Stimulated activated naive CD8-positive, alpha-beta T cell treated with anti-CD3 and anti-CD28 coated beads, Interleukin-15, Interleukin-2, amounts not matched to agents 100 ng/mL and 50 ng/mL, for 24 hours (primary cell): ENCODE results near the gene ENPP7.

Experiments used
- H3K27ac Mint-ChIP-seq: one replicate; pipeline ENCODE4 v1.8.0; 2021; ENCODE audit warnings: mild to moderate bottlenecking, mixed read lengths
- H3K27me3 Mint-ChIP-seq: one replicate; pipeline ENCODE4 v1.8.0; 2021; ENCODE audit warnings: mixed read lengths
- H3K36me3 Mint-ChIP-seq: one replicate; pipeline ENCODE4 v1.8.0; 2021; ENCODE audit warnings: low read depth, mixed read lengths
- H3K4me1 Mint-ChIP-seq: one replicate; pipeline ENCODE4 v1.8.0; 2021; ENCODE audit warnings: low read depth, mixed read lengths
- H3K4me3 Mint-ChIP-seq: one replicate; pipeline ENCODE4 v1.8.0; 2021; ENCODE audit warnings: mild to moderate bottlenecking, mixed read lengths
- H3K9me3 Mint-ChIP-seq: one replicate; pipeline ENCODE4 v1.8.0; 2021; ENCODE audit warnings: mixed read lengths

Gene ENPP7

DNA sequence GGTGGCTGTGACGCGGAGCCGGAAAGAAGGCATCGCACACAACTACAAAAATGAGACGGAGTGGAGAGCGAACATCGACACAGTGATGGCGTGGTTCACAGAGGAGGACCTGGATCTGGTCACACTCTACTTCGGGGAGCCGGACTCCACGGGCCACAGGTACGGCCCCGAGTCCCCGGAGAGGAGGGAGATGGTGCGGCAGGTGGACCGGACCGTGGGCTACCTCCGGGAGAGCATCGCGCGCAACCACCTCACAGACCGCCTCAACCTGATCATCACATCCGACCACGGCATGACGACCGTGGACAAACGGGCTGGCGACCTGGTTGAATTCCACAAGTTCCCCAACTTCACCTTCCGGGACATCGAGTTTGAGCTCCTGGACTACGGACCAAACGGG, 4.4 kb downstream of the ENPP7 start:
- H3K4me3 Mint-ChIP-seq = no peak overlapping the region
- H3K27ac Mint-ChIP-seq = no peak overlapping the region
- peaks cover 14% of the 10 kb centered on the region for H3K27me3 Mint-ChIP-seq
- H3K9me3 Mint-ChIP-seq = no peaks in the 10 kb centered on the region
- H3K4me1 Mint-ChIP-seq = peaks cover 3% of the 10 kb centered on the region
- H3K36me3 Mint-ChIP-seq = no peaks in the 10 kb centered on the region

DNA sequence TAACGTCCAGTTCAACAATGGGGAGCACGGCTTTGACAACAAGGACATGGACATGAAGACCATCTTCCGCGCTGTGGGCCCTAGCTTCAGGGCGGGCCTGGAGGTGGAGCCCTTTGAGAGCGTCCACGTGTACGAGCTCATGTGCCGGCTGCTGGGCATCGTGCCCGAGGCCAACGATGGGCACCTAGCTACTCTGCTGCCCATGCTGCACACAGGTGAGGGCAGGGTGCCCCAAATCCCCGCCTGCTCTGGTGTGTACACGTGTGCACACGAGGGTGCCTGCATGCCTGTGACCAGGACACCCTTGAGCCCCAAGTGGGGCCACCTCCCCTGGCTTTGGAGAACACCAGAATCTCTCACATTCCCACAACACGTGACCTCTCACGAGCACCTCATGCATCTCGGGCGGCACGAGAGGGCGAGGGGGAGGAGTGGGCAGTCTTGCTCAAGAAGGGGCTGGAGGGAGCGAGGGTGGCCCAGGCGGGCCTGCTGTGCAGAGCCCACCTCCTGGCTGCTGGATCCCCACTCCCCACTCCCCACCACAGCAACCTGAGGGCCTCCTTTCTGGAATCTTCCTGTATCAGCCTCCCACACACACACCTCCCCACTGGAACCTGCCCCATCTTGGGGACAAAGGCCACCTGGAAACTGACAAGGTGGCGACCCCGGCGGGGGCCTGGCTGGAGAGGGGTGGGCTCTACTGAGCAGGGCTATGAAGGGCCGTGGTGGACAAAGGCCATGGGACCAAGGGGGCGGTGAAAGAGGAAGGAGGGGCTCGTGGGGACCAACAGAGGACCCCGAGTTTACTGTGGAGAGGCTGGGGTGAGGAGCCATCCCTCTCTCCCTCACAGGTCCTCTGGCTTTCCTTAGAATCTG, 6.5 kb downstream of the ENPP7 start:
- Mint-ChIP-seq H3K27me3 (peaks cover 19% of the 10 kb centered on the region), H3K27ac (no peak overlapping the region), H3K4me3 (no peak overlapping the region), H3K36me3 (no peaks in the 10 kb centered on the region), H3K4me1 (peaks cover 3% of the 10 kb centered on the region), H3K9me3 (no peaks in the 10 kb centered on the region)

DNA sequence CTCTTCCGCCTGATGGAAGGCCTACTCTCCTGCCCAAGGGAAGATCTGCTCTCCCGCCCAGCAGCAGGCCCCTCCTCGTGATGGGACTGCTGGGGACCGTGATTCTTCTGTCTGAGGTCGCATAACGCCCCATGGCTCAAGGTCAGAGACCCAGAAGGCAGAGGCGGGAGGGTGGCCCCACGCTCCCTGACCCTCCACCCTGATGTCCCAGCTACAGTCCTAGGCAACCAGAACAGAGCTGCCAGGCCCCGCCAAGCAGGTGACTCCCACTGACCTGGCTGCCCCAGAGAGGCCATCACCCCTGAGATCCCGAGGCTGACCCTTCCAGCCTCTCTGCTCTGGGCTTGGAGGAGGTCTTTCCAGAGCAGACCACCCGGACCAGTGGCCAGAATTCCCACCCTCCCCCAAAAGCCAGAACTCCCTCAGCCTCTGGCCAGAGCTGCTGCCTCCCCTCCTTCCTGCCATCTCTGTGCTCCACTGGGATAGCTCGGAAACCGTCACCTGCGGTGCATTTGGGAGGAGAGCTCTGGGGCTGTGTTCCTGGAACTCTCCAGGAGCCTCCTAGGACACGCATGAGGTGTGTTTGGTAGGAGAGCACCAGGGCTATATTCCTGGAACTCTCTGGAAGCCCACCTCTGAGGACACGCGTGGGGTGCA, 7.3 kb downstream of the ENPP7 start:
- no peaks in the 10 kb centered on the region for H3K36me3 Mint-ChIP-seq
- no peaks in the 10 kb centered on the region for H3K9me3 Mint-ChIP-seq
- no peak overlapping the region for H3K4me3 Mint-ChIP-seq
- H3K27ac Mint-ChIP-seq = no peak overlapping the region
- H3K4me1 Mint-ChIP-seq = peaks cover 3% of the 10 kb centered on the region
- peaks cover 19% of the 10 kb centered on the region for H3K27me3 Mint-ChIP-seq

DNA sequence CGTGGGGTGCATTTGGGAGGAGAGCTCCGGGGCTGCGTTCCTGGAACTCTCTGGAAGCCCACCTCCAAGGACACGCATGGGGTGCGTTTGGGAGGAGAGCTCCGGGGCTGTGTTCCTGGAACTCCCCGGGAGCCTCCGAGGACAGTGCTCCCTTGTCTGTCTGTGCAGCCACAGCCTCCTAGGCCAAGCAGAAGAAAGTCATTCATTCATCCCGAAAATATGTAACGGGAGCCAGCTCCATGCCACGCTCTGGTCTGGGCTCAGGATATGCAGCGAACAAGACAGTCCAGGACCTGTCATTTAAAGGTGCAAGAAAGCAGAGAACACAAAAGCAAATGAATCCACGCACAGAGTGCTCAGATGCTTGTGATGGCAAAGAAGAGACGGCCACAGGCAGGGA, 7.9 kb downstream of the ENPP7 start:
- H3K27me3 Mint-ChIP-seq = peaks cover 19% of the 10 kb centered on the region
- no peaks in the 10 kb centered on the region for H3K4me1 Mint-ChIP-seq
- no peaks in the 10 kb centered on the region for H3K9me3 Mint-ChIP-seq
- no peaks in the 10 kb centered on the region for H3K36me3 Mint-ChIP-seq
- H3K27ac Mint-ChIP-seq = peak overlapping the region; percentile 11
- no peak overlapping the region for H3K4me3 Mint-ChIP-seq

DNA sequence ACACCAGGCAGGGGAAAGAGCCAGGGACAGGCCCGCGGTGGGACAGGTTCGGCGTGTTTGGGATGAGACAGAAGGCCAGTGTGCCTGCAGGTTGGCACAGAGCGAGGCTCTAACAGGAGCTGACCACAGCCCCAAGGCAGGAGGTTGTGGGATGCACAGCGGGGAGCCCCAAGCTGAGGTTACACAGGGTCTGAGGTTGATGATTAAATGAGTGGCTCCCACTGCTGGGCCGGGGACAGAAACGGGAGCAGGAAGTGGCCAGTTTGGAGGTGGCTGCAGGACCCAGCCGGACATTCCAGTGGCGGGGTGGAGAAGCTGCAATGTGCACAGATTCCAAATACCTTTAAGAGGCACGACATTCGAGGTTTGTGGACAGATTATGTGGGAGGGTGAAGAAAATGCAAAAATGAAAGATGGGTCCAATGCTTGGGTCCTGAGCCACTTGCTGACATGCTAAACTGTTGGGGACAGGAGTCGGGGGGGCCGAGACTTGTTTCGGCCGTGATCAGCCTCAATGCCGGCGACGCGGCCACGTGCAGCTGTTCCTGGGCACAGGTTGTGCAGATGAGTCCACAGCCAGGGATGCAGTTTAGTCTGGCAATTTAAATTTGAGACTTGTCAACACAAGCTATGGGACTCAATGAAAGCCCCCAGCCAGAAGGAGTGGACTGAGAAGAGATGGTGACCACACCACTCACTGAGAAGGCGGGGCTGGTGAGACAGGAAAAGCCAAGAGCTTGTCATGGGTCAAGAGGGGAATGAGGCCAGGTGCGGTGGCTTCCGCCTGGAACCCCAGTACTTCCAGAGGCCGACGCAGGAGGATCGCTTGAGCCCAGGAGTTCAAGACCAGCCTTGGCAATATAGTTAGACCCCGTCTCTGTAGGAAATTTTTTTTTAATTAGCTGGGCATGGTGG, 8.7 kb downstream of the ENPP7 start:
- H3K36me3 Mint-ChIP-seq = no peaks in the 10 kb centered on the region
- peaks cover 19% of the 10 kb centered on the region for H3K27me3 Mint-ChIP-seq
- H3K4me3 Mint-ChIP-seq = no peak overlapping the region
- H3K9me3 Mint-ChIP-seq = no peaks in the 10 kb centered on the region
- no peaks in the 10 kb centered on the region for H3K4me1 Mint-ChIP-seq
- H3K27ac Mint-ChIP-seq = no peak overlapping the region

DNA sequence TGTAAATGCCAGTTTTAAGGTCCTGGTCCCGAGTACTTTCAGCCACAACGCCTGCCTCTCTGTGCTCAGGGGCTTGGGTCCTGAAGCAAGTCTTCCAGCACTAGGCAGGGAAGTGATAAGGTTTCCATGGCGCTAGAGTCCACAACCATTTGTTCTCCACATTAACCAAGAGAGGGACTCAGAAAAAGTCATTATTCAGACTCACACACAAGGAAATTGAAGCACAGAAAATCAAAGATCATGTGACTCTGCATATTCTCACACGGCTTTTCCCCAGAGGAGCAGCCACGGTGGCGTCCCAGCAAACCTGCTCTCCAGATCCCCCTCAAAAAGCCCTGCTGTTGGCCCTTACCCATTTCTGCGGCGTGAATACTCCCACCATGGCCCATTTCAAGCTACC, 9.7 kb downstream of the ENPP7 start:
- Mint-ChIP-seq H3K27me3 (peaks cover 21% of the 10 kb centered on the region), H3K9me3 (no peaks in the 10 kb centered on the region), H3K36me3 (no peaks in the 10 kb centered on the region), H3K4me1 (peaks cover 2% of the 10 kb centered on the region), H3K27ac (no peak overlapping the region), H3K4me3 (no peak overlapping the region)

DNA sequence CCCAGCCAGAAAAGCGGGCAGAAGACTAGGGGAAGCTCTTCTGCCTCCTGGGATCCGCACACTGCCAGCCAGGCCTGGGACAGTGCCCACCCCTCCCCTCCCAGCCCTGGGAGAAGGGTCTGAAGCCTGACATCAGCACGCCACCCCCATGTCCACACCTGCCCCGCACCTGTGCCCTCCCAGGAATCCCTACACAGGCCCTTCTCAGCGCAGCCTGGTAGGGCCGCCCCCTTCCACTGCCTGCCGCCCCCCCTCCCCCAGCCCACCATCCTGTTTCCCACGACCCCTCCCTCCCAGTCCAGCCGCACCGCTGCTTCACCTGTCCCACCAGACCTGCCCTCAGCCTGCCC, 10.6 kb downstream of the ENPP7 start:
- no peak overlapping the region for H3K4me3 Mint-ChIP-seq
- peaks cover 7% of the 10 kb centered on the region for H3K4me1 Mint-ChIP-seq
- H3K27me3 Mint-ChIP-seq = peaks cover 22% of the 10 kb centered on the region
- H3K27ac Mint-ChIP-seq = no peak overlapping the region
- H3K9me3 Mint-ChIP-seq = no peaks in the 10 kb centered on the region
- no peaks in the 10 kb centered on the region for H3K36me3 Mint-ChIP-seq

DNA sequence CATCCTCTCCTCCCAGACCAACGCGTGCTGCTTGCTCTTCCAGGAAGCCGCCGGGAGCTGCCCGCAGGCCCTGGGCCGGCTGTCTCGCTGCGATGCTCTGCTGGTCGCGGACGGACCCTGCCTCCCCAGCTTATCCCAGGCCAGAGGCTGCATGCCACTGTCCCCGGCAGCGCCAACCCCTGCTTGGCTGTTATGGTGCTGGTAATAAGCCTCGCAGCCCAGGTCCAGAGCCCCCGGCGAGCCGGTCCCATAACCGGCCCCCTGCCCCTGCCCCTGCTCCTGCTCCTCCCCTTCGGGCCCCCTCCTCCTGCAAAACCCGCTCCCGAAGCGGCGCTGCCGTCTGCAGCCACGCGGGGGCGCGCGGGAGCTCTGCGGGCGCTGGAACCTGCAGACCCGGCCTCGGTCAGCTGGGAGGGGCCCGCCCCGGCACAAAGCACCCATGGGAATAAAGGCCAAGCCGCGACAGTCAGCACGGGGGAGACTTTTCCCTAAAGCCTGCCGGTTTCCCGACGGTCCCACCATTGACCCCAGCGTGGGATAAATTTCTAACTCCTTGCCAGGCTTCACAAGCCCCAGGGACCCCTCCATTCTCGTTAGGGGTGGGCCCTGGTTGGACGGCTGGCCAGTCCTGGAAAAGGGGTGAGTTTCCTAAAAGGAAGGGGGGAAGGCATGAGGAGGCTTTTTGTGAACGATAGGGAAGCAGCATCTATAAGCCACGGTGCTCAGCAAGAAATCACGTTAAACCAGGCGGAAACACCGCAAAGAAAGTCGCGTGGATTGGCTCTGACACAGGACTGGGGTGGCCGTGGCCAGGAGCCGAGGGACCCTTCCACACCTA, 11.2 kb downstream of the ENPP7 start:
- H3K27me3 Mint-ChIP-seq = peaks cover 23% of the 10 kb centered on the region
- no peak overlapping the region for H3K4me3 Mint-ChIP-seq

DNA sequence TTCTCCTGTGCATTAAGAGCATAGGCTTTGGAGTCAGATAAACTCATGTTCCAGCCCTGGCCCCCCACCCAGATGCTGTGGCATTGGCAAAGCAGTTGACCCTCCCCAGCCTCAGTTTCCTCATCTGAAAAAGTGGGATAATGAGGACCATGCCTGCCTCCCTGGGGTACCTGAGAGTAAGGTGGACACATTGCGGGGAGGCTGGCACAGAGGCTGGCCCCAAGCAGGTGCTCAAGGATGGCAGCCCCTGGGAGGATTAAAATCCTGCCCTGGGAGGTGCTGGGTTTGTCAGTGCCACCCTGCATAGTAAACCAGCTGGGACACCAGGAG, 11.8 kb downstream of the ENPP7 start:
- H3K4me3 Mint-ChIP-seq = no peak overlapping the region
- peaks cover 27% of the 10 kb centered on the region for H3K27me3 Mint-ChIP-seq
- no peaks in the 10 kb centered on the region for H3K9me3 Mint-ChIP-seq
- H3K27ac Mint-ChIP-seq = no peak overlapping the region
- H3K36me3 Mint-ChIP-seq = no peaks in the 10 kb centered on the region
- H3K4me1 Mint-ChIP-seq = peaks cover 13% of the 10 kb centered on the region

More for the DNA sequence above, 11.2 kb downstream of the ENPP7 start:
- no peaks in the 10 kb centered on the region for H3K9me3 Mint-ChIP-seq
- H3K27ac Mint-ChIP-seq = no peak overlapping the region
- peaks cover 9% of the 10 kb centered on the region for H3K4me1 Mint-ChIP-seq
- H3K36me3 Mint-ChIP-seq = no peaks in the 10 kb centered on the region

DNA sequence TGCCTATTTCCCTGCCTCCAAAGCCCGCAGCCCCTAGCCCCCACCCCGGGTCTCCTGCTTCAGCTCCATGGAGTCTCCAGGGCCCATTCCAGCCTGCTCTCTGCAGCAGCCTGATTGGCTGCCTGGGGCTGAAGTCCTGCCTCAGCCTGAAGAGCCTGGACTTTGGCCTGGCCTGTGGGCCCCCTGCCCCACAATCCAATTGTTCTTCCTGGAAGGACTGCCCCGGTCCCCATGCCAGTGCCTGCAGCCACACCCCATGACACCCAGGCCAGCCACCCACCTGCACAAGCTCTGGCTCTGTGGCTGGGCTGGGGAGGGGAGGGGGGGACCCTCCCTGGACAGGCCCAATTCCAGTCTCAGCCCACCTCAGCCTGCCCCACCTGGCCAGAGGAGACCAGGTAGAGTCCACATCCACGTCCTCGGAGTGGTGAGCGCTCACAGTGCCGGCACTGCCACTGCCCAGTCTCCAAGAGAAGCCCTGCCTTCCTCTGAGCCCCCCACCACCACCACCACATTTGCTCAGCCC, 12.3 kb downstream of the ENPP7 start:
- H3K27me3 Mint-ChIP-seq = peaks cover 32% of the 10 kb centered on the region

DNA sequence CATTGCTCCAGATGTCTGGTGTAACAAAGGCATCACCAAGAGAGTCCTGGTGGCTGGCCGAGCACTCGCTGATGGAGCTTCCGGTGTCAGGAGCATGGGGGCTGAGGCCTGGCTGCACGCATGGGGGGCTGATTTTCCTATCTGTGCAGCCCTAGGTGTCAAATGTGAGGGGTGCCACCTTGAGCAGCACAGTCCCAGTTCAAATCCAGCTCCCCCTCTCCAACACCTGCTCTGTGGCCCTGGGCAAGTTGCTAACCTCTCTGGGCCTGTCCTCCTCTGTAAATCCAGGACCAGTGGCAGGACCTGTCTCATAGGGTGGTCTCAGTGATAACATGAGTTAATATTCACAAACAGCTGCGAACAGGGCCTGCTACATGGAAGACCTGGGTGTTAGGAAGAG, 12.9 kb downstream of the ENPP7 start:
- no peaks in the 10 kb centered on the region for H3K36me3 Mint-ChIP-seq
- H3K27me3 Mint-ChIP-seq = peaks cover 32% of the 10 kb centered on the region
- H3K4me3 Mint-ChIP-seq = no peak overlapping the region
- no peaks in the 10 kb centered on the region for H3K9me3 Mint-ChIP-seq
- H3K27ac Mint-ChIP-seq = no peak overlapping the region
- peaks cover 17% of the 10 kb centered on the region for H3K4me1 Mint-ChIP-seq

More for the DNA sequence above, 12.3 kb downstream of the ENPP7 start:
- Mint-ChIP-seq H3K9me3 (no peaks in the 10 kb centered on the region), H3K27ac (no peak overlapping the region), H3K4me1 (peaks cover 17% of the 10 kb centered on the region), H3K36me3 (no peaks in the 10 kb centered on the region), H3K4me3 (no peak overlapping the region)

DNA sequence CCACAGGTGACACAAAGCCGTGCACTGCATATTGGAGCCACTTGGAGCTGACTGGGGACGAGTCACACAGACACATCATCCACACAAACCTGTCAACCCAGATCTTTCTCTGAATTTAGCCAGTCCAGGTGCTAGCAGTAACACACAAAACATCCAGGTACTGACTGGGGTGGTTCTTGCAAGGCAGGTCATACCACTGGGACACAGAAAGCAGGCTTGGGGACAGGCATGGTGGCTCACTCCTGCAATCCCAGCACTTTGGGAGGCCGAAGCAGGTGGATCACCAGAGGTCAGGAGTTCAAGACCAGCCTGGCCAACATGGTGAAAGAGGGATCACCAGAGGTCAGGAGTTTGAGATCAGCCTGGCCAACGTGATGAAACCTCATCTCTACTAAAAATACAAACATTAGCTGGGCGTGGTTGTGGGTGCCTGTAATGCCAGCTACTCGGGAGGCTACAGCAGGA, 14.9 kb downstream of the ENPP7 start:
- H3K4me3 Mint-ChIP-seq = no peak overlapping the region
- no peaks in the 10 kb centered on the region for H3K36me3 Mint-ChIP-seq
- H3K4me1 Mint-ChIP-seq = peaks cover 17% of the 10 kb centered on the region
- no peaks in the 10 kb centered on the region for H3K9me3 Mint-ChIP-seq
- peaks cover 29% of the 10 kb centered on the region for H3K27me3 Mint-ChIP-seq
- no peak overlapping the region for H3K27ac Mint-ChIP-seq

DNA sequence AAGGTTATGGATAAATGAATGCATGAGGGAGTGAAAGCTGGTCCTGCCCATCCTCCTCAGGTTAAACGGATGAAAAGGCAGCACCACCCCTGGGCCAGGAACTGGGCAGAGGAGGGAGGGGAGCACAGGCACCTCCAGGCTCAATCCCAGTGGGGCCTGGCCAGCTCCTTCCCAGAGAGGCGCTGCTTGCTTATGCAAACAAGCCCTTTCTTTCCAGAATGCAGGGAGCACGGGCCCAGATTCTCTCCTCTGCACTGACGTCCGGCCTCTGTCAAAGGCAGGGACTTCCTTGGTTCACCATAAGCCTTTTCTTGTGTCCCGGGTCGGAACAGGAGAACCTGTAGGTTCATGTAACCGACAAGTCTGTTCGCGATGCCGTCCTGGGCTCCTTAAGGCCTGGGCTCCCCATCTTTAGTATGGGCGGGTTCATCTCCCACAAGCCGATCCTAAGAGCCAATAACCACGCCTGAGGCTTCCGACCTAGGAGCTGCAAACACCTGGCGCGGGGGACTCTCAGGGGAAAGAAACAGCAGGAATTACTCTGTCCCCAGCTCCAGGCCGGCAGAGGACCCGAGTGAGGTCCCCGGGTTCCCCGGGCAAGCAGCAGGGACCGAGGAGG, 16.3 kb downstream of the ENPP7 start:
- no peaks in the 10 kb centered on the region for H3K36me3 Mint-ChIP-seq

More for the DNA sequence above, 16.3 kb downstream of the ENPP7 start:
- peak overlapping the region; percentile 13 for H3K4me3 Mint-ChIP-seq
- peaks cover 20% of the 10 kb centered on the region for H3K4me1 Mint-ChIP-seq
- no peak overlapping the region for H3K27ac Mint-ChIP-seq
- no peaks in the 10 kb centered on the region for H3K9me3 Mint-ChIP-seq
- H3K27me3 Mint-ChIP-seq = peaks cover 42% of the 10 kb centered on the region
